ENCODE results near the gene MACROD1.

MACROD1 gene, protein sequence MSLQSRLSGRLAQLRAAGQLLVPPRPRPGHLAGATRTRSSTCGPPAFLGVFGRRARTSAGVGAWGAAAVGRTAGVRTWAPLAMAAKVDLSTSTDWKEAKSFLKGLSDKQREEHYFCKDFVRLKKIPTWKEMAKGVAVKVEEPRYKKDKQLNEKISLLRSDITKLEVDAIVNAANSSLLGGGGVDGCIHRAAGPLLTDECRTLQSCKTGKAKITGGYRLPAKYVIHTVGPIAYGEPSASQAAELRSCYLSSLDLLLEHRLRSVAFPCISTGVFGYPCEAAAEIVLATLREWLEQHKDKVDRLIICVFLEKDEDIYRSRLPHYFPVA

DNA sequence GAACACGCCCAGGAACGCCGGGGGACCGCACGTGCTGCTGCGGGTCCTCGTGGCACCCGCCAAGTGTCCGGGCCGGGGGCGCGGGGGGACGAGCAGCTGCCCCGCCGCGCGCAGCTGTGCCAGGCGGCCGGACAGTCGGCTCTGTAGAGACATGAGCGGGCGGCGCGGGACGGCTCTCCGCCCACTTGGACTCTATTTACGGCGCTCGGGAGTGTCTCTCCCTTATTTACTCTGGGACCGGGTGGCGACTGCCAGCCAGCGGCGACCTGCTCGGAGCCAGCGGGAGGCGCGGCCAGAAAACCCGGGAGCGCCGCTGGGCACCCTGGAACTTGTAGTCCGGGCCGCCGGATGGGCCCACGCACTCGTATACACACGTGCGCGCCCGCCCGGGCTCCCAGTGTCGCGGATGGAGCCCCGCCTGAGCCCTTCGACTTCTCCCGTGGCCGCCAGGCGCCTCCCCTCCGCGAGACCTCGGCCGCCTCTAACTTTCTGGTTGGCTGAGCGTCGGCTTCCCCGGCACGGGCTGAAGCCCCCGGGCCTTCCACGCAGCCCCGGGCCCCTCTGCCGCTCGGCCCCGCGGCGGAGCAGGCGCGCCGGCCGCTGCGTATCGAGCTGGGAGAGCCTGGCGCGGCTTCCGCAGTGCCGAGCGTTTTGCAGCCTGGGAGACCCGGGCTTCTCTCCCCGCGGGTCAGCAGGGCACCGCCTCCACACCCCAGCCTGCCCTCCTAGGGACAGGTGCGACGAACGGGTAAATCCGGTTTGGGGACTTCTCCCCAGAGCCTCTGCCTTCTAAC lies at the start of gene MACROD1:
TSS of gene MACROD1 (minus strand) at position 272 of the 794 bp plus-strand sequence. CDS start at position 153, 119 bp downstream.
- TF ChIP-seq TEAD4 (IDR thresholded peaks at IDR 0.05) (peak; percentile 73), MAX (IDR thresholded peaks at IDR 0.05) (peak; percentile 86), CREB1 (IDR thresholded peaks at IDR 0.05; ENCODE audit: low read depth) (0 out of 2 replicates have a peak, but pooled peaks have one; percentile 15), NFIC (IDR thresholded peaks at IDR 0.05) (peak; percentile 69), YY1 (IDR thresholded peaks at IDR 0.05; ENCODE audit: low read depth) (0 out of 2 replicates have a peak, but pooled peaks have one; percentile 8), REST (IDR thresholded peaks at IDR 0.05; ENCODE audit: low read depth) (no peak), FOXM1 (IDR thresholded peaks at IDR 0.05; ENCODE audit: borderline replicate concordance, low read depth) (peak; percentile 50; the same call in 1 of the 2 replicates), EGR1 (IDR thresholded peaks at IDR 0.05) (peak; percentile 38; the same call in 1 of the 2 replicates), RAD21 (IDR thresholded peaks at IDR 0.05; ENCODE audit: low read depth) (peak; percentile 24; the same call in 1 of the 2 replicates), EP300 (IDR thresholded peaks at IDR 0.05; ENCODE audit: borderline replicate concordance) (peak; percentile 68), TCF12 (IDR thresholded peaks at IDR 0.05; ENCODE audit: low read depth) (peak; percentile 90), TAF1 (IDR thresholded peaks at IDR 0.05; ENCODE audit: low read depth) (no peak; the same call in none of the 2 replicates), CEBPB (IDR thresholded peaks at IDR 0.05) (peak; percentile 22; the same call in 1 of the 2 replicates), ZBTB7A (IDR thresholded peaks at IDR 0.05; ENCODE audit: low read depth) (peak; percentile 3; the same call in 1 of the 2 replicates), USF1 (IDR thresholded peaks at IDR 0.05) (peak; percentile 60)

DNA sequence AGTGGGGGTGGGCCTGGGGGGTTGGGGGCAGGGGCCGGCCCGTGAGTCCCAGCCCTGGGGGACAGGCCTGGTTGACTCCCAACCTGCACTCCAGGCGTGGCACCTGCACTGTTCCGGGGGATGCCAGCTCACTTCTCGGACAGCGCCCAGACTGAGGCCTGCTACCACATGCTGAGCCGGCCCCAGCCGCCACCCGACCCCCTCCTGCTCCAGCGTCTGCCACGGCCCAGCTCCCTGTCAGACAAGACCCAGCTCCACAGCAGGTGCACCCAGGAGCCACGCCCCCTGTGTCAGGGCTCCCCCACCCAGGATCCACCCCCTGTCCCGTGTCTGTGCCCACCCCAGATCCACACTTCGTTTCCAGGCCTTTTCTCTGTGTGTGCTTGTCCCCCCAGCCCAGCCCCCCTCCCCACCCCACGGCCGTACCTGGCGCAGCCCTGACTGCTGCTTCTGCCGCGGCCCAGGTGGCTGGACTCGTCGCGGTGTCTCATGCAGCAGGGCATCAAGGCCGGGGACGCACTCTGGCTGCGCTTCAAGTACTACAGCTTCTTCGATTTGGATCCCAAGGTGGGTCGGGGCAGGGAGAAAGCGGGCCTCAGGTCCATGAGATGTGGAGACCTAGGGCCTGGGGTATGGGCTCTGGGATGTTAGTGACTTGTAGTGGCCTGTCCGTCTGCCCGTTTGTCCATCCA lies 45.4 kb upstream of the MACROD1 start:
- TF ChIP-seq EGR1 (IDR thresholded peaks at IDR 0.05) (no peak), TEAD4 (IDR thresholded peaks at IDR 0.05) (no peak), REST (IDR thresholded peaks at IDR 0.05; ENCODE audit: low read depth) (no peak), RAD21 (IDR thresholded peaks at IDR 0.05; ENCODE audit: low read depth) (no peak), EP300 (IDR thresholded peaks at IDR 0.05; ENCODE audit: borderline replicate concordance) (no peak), USF1 (IDR thresholded peaks at IDR 0.05) (no peak), MAX (IDR thresholded peaks at IDR 0.05) (no peak)

DNA sequence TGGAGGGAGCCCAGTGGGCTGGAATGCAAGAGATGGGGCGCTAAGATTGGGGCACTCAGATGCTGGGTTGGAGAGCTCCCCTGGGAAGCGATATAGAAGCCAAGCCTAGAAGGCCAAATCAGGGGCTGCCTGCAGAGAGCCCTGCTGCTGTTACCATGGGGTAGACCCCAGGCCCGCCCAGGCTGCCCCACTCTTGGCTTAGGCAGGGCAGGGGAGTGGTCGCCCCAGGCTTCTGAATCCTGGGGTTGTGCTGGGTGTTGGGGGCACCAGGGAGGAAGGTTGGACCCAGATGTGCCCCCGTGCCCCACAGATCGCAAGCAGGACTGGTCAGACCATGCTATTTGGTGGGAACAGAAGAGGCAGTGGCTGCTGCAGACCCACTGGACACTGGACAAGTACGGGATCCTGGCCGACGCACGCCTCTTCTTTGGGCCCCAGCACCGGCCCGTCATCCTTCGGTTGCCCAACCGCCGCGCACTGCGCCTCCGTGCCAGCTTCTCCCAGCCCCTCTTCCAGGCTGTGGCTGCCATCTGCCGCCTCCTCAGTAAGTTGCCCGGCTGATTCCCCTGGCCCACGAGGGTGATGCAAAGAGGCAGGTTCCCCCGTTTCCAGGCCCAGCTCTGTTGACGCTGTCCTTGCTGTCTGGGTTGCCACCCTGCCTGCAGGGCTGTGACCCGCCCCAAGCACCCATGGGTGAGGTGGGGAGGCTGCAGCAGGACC lies 44.5 kb upstream of the MACROD1 start:
- TF ChIP-seq EP300 (IDR thresholded peaks at IDR 0.05; ENCODE audit: borderline replicate concordance) = no peak
- TF ChIP-seq REST (IDR thresholded peaks at IDR 0.05; ENCODE audit: low read depth) = no peak
- no peak for TF ChIP-seq FOXM1 (IDR thresholded peaks at IDR 0.05; ENCODE audit: borderline replicate concordance, low read depth)
- TF ChIP-seq RAD21 (IDR thresholded peaks at IDR 0.05; ENCODE audit: low read depth) = no peak
- TF ChIP-seq USF1 (IDR thresholded peaks at IDR 0.05) = no peak
- no peak for TF ChIP-seq TAF1 (IDR thresholded peaks at IDR 0.05; ENCODE audit: low read depth)
- TF ChIP-seq YY1 (IDR thresholded peaks at IDR 0.05; ENCODE audit: low read depth) = no peak

Measured in Ishikawa (cell line).